ENCODE measurements around the gene COX6A2.

COX6A2 gene

GRCh38 chr16:31459687-31460581 is 31.8 kb upstream of the COX6A2 start:
- Histone ChIP-seq H3K9ac (peak overlapping the region; percentile 90), H3K4me1 (ENCODE audit: low read depth, poor library complexity, severe bottlenecking) (peaks cover 24% of the 10 kb centered on the region), H3K27me3 (ENCODE audit: insufficient read depth, low read depth) (no peaks in the 10 kb centered on the region), H3K4me2 (peak overlapping the region; percentile 85), H3K79me2 (ENCODE audit: insufficient read depth, low read depth) (peaks cover 40% of the 10 kb centered on the region), H3K4me3 (IDR thresholded peaks at IDR 0.05; ENCODE audit: insufficient read depth, low read depth, low read length) (no peak overlapping the region), H4K20me1 (ENCODE audit: insufficient read depth) (no peaks in the 10 kb centered on the region), H3K27ac (peak overlapping the region; percentile 90), H2AFZ (ENCODE audit: low read depth) (peak overlapping the region; percentile 45), H3K36me3 (ENCODE audit: insufficient read depth) (no peaks in the 10 kb centered on the region)
- no peak for TF ChIP-seq CTCF (conservative IDR thresholded peaks at IDR 0.05; ENCODE audit: low read depth, low read length)

GRCh38 chr16:31458844-31459686 is 30.9 kb upstream of the COX6A2 start, which contains the start of gene ARMC5:
Gene ARMC5, plus strand, starts transcription at chr16:31459501. Its CDS starts 24 bp downstream, at chr16:31459525.
- Histone ChIP-seq H3K27ac (peak within 1 kb of the TSS; percentile 90), H3K79me2 (ENCODE audit: insufficient read depth, low read depth) (peaks cover 40% of the 10 kb centered on the region), H4K20me1 (ENCODE audit: insufficient read depth) (no peaks in the 10 kb centered on the region), H2AFZ (ENCODE audit: low read depth) (peak within 1 kb of the TSS; percentile 45), H3K4me1 (ENCODE audit: low read depth, poor library complexity, severe bottlenecking) (peaks cover 24% of the 10 kb centered on the region), H3K4me3 (IDR thresholded peaks at IDR 0.05; ENCODE audit: insufficient read depth, low read depth, low read length) (no peak within 1 kb of the TSS), H3K27me3 (ENCODE audit: insufficient read depth, low read depth) (no peaks in the 10 kb centered on the region), H3K36me3 (ENCODE audit: insufficient read depth) (no peaks in the 10 kb centered on the region), H3K4me2 (peak within 1 kb of the TSS; percentile 86), H3K9ac (peak within 1 kb of the TSS; percentile 90)
- peak; percentile 73 for TF ChIP-seq CTCF (conservative IDR thresholded peaks at IDR 0.05; ENCODE audit: low read depth, low read length)

GRCh38 chr16:31458073-31458843 is 30.1 kb upstream of the COX6A2 start:
- Histone ChIP-seq H3K27me3 (ENCODE audit: insufficient read depth, low read depth) (no peaks in the 10 kb centered on the region), H3K9ac (peak overlapping the region; percentile 90), H2AFZ (ENCODE audit: low read depth) (peak overlapping the region; percentile 45), H3K4me3 (IDR thresholded peaks at IDR 0.05; ENCODE audit: insufficient read depth, low read depth, low read length) (no peak overlapping the region), H3K4me1 (ENCODE audit: low read depth, poor library complexity, severe bottlenecking) (peaks cover 24% of the 10 kb centered on the region), H3K36me3 (ENCODE audit: insufficient read depth) (no peaks in the 10 kb centered on the region), H4K20me1 (ENCODE audit: insufficient read depth) (no peaks in the 10 kb centered on the region), H3K79me2 (ENCODE audit: insufficient read depth, low read depth) (peaks cover 40% of the 10 kb centered on the region), H3K4me2 (peak overlapping the region; percentile 86), H3K27ac (peak overlapping the region; percentile 90)
- TF ChIP-seq CTCF (conservative IDR thresholded peaks at IDR 0.05; ENCODE audit: low read depth, low read length): no peak; the same call in 1 of the 2 replicates

GRCh38 chr16:31456988-31457360 is 28.8 kb upstream of the COX6A2 start:
- H3K79me2 ChIP-seq (ENCODE audit: insufficient read depth, low read depth): peaks cover 40% of the 10 kb centered on the region
- peaks cover 24% of the 10 kb centered on the region for H3K4me1 ChIP-seq (ENCODE audit: low read depth, poor library complexity, severe bottlenecking)
- H3K9ac ChIP-seq: no peak overlapping the region

More at GRCh38 chr16:31456988-31457360, 28.8 kb upstream of the COX6A2 start:
- Histone ChIP-seq H2AFZ (ENCODE audit: low read depth) (no peak overlapping the region), H4K20me1 (ENCODE audit: insufficient read depth) (no peaks in the 10 kb centered on the region), H3K4me2 (peak overlapping the region; percentile 86; the same call in 1 of the 2 replicates), H3K27me3 (ENCODE audit: insufficient read depth, low read depth) (no peaks in the 10 kb centered on the region), H3K4me3 (IDR thresholded peaks at IDR 0.05; ENCODE audit: insufficient read depth, low read depth, low read length) (no peak overlapping the region), H3K27ac (no peak overlapping the region; the same call in 1 of the 2 replicates), H3K36me3 (ENCODE audit: insufficient read depth) (no peaks in the 10 kb centered on the region)
- TF ChIP-seq CTCF (conservative IDR thresholded peaks at IDR 0.05; ENCODE audit: low read depth, low read length): no peak
